Trophoblast cell (in vitro differentiated cells and primary cell): ENCODE measurements around the gene PRRX2.

Source experiments
- DNase-seq, 2 donors: peaks; one replicate each; pipeline ENCODE4 v3.0.0-alpha.2; 2016
- H2AFZ ChIP-seq: 2 replicates; pipeline ENCODE4 v1.6.1; 2013; ENCODE audit warnings: low read length, moderate library complexity, mild to moderate bottlenecking; ENCODE audit not compliant: insufficient read depth, poor library complexity
- H2AK5ac ChIP-seq: 2 replicates; pipeline ENCODE4 v1.6.1; 2013; ENCODE audit warnings: mild to moderate bottlenecking, low read length
- H2BK120ac ChIP-seq: 2 replicates; pipeline ENCODE4 v1.6.1; 2013; ENCODE audit warnings: low read length, mild to moderate bottlenecking, moderate library complexity; ENCODE audit not compliant: insufficient read depth, poor library complexity
- H2BK12ac ChIP-seq: 2 replicates; pipeline ENCODE4 v1.6.1; 2013; ENCODE audit warnings: mild to moderate bottlenecking, low read length, moderate library complexity
- H2BK5ac ChIP-seq: 2 replicates; pipeline ENCODE4 v1.6.1; 2013; ENCODE audit warnings: low read length, low read depth, moderate library complexity, mild to moderate bottlenecking; ENCODE audit not compliant: poor library complexity
- H3K14ac ChIP-seq: 2 replicates; pipeline ENCODE4 v1.6.1; 2013; ENCODE audit warnings: mild to moderate bottlenecking, low read length
- H3K18ac ChIP-seq: 2 replicates; pipeline ENCODE4 v1.6.1; 2013; ENCODE audit warnings: mild to moderate bottlenecking, low read length
- H3K23ac ChIP-seq: 2 replicates; pipeline ENCODE4 v1.6.1; 2013; ENCODE audit warnings: low read length
- H3K27ac ChIP-seq: 2 replicates; pipeline ENCODE4 v1.5.1; 2013; ENCODE audit warnings: low read depth, mild to moderate bottlenecking, inconsistent platforms, low read length, moderate library complexity
- H3K27me3 ChIP-seq: 2 replicates; pipeline ENCODE4 v1.6.1; 2013; ENCODE audit warnings: inconsistent platforms, mild to moderate bottlenecking, low read length, moderate library complexity; ENCODE audit not compliant: insufficient read depth
- H3K36me3 ChIP-seq, 2 experiments: 1 replicate in 1 of 2; 2 replicates in 1 of 2; pipeline ENCODE4 v1.6.1; 2013; ENCODE audit warnings: low read length in 2 of 2, mild to moderate bottlenecking in 2 of 2, moderate library complexity in 1 of 2; ENCODE audit not compliant: insufficient read depth in 2 of 2, control insufficient read depth in 1 of 2
- H3K4ac ChIP-seq: 2 replicates; pipeline ENCODE4 v1.6.1; 2013; ENCODE audit warnings: low read depth, mild to moderate bottlenecking, low read length, moderate library complexity
- H3K4me1 ChIP-seq, 2 experiments: 1 replicate in 1 of 2; 2 replicates in 1 of 2; pipeline ENCODE4 v1.6.1; 2013; ENCODE audit warnings: low read length in 2 of 2, mild to moderate bottlenecking in 2 of 2, moderate library complexity in 1 of 2; ENCODE audit not compliant: insufficient read depth in 2 of 2, control insufficient read depth in 1 of 2
- H3K4me2 ChIP-seq: 2 replicates; pipeline ENCODE4 v1.6.1; 2013; ENCODE audit warnings: inconsistent platforms, mild to moderate bottlenecking, low read length, moderate library complexity
- H3K4me3 ChIP-seq: 2 replicates; pipeline ENCODE4 v1.5.1; 2013; ENCODE audit warnings: mild to moderate bottlenecking, low read depth, low read length, inconsistent platforms
- H3K79me1 ChIP-seq: one replicate; pipeline ENCODE4 v1.6.1; 2013; ENCODE audit warnings: low read length
- H3K79me2 ChIP-seq: 2 replicates; pipeline ENCODE4 v1.6.1; 2013; ENCODE audit warnings: low read length, mild to moderate bottlenecking; ENCODE audit not compliant: control insufficient read depth, insufficient read depth, poor library complexity
- H3K9ac ChIP-seq: 2 replicates; pipeline ENCODE4 v1.6.1; 2013; ENCODE audit warnings: mild to moderate bottlenecking, low read length
- H3K9me3 ChIP-seq: 2 replicates; pipeline ENCODE4 v1.6.1; 2013; ENCODE audit warnings: low read depth, mild to moderate bottlenecking, control low read depth, inconsistent platforms, low read length; ENCODE audit not compliant: insufficient read depth
- H4K12ac ChIP-seq: 2 replicates; pipeline ENCODE4 v1.6.1; 2013; ENCODE audit warnings: low read depth, mild to moderate bottlenecking, low read length, moderate library complexity
- H4K8ac ChIP-seq: 2 replicates; pipeline ENCODE4 v1.6.1; 2013; ENCODE audit warnings: low read depth, mild to moderate bottlenecking, low read length, moderate library complexity
- H4K91ac ChIP-seq: one replicate; pipeline ENCODE4 v1.6.1; 2013; ENCODE audit warnings: low read depth, mild to moderate bottlenecking, low read length, moderate library complexity
- WGBS: extraction: QIAGEN DNeasy Blood & Tissue Kit; methylation state at CpG from one replicate; pipeline ENCODE4 v1.1.7; 2013; ENCODE audit warnings: missing lambda C conversion rate; ENCODE audit not compliant: insufficient read length, insufficient coverage; ENCODE audit errors: extremely low coverage; 5-methylcytosine and 5-hydroxymethylcytosine counted together

The PRRX2 gene

DNA sequence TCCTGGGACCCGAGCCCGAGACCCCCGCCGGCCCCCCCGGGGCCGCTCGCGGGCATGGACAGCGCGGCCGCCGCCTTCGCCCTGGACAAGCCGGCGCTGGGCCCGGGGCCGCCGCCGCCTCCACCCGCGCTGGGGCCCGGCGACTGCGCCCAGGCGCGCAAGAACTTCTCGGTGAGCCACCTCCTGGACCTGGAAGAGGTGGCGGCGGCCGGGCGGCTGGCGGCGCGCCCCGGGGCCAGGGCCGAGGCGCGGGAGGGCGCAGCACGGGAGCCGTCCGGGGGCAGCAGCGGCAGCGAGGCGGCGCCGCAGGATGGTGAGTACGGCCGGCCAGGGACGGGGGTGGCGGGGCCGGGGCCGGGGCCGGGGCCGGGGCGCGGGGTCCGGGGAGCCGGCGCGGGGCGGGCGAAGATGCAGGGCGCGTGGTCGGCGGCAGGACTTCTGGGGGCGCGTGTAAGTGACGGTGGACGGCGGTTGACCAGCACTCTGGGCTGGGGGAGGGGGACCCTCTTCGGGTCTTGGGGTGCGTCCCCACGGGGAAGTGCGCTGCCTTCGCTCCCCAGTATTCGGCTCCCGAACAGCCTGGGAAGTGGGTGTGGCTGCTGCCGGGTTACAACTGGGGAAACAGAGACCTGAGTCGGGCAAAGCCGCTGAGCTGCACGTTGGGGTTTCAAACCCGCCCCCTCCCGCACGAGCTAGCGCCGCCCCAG is 520 bp downstream of the PRRX2 start:
- H3K23ac ChIP-seq = no peak overlapping the region
- peak overlapping the region; percentile 31 for H3K4me3 ChIP-seq
- no peak overlapping the region for H2BK120ac ChIP-seq
- H4K91ac ChIP-seq = no peak overlapping the region
- no peak overlapping the region for H3K4ac ChIP-seq
- H2AFZ ChIP-seq = peak overlapping the region; percentile 70
- H3K9me3 ChIP-seq = no peaks in the 10 kb centered on the region
- H3K36me3 ChIP-seq = no peaks in the 10 kb centered on the region
- no peak overlapping the region for H4K8ac ChIP-seq
- peaks cover 16% of the 10 kb centered on the region for H3K27me3 ChIP-seq
- DNase-seq = no peak
- no peak overlapping the region for H3K14ac ChIP-seq
- peaks cover 3 to 7% of the 10 kb centered on the region in 2 experiments for H3K4me1 ChIP-seq
- no peak overlapping the region for H3K27ac ChIP-seq
- no peaks in the 10 kb centered on the region for H3K79me2 ChIP-seq
- no peak overlapping the region for H2BK12ac ChIP-seq
- H2AK5ac ChIP-seq = no peak overlapping the region
- H3K9ac ChIP-seq = no peak overlapping the region
- WGBS = no CpG with 5 or more reads among the region's 88 CpGs
- H4K12ac ChIP-seq = no peak overlapping the region
- no peaks in the 10 kb centered on the region for H3K79me1 ChIP-seq
- no peak overlapping the region for H3K18ac ChIP-seq
- no peak overlapping the region for H2BK5ac ChIP-seq
- peak overlapping the region; percentile 61 for H3K4me2 ChIP-seq

DNA sequence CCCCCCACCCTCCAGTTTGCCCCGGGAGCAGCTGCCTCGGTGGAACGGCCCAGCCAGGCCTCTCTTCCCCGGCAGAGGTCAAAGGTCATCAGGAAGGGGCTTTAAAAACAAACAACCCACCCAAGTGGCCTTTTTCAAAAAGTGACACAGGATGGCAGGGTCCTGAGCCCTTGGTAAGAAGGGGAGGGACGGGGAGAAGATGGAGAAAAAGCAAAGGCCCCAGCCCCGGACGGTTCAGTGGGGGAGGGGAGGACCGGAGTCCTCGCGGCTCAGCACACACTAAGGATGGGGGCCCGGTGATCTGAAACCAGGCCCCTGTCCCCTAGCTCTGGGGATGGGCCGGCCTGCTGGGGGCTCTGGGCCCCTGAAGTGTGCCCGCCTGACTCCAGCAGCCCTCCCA is 1.1 kb downstream of the PRRX2 start:
- H3K27ac ChIP-seq = no peak overlapping the region
- H3K4me2 ChIP-seq = no peak overlapping the region
- H4K91ac ChIP-seq = no peak overlapping the region
- no peaks in the 10 kb centered on the region for H3K36me3 ChIP-seq
- H3K9ac ChIP-seq = no peak overlapping the region
- no peak for DNase-seq
- H3K4me1 ChIP-seq = peaks cover 3 to 7% of the 10 kb centered on the region in 2 experiments
- H3K79me1 ChIP-seq = no peaks in the 10 kb centered on the region
- no peaks in the 10 kb centered on the region for H3K9me3 ChIP-seq
- H3K79me2 ChIP-seq = no peaks in the 10 kb centered on the region
- H2AFZ ChIP-seq = no peak overlapping the region
- H4K8ac ChIP-seq = no peak overlapping the region
- H2BK120ac ChIP-seq = no peak overlapping the region
- no CpG with 5 or more reads among the region's 13 CpGs for WGBS
- no peak overlapping the region for H4K12ac ChIP-seq
- no peak overlapping the region for H2AK5ac ChIP-seq
- H2BK5ac ChIP-seq = no peak overlapping the region
- no peak overlapping the region for H2BK12ac ChIP-seq
- H3K4me3 ChIP-seq = no peak overlapping the region
- H3K27me3 ChIP-seq = peaks cover 16% of the 10 kb centered on the region
- no peak overlapping the region for H3K4ac ChIP-seq
- no peak overlapping the region for H3K23ac ChIP-seq
- no peak overlapping the region for H3K14ac ChIP-seq
- H3K18ac ChIP-seq = no peak overlapping the region

DNA sequence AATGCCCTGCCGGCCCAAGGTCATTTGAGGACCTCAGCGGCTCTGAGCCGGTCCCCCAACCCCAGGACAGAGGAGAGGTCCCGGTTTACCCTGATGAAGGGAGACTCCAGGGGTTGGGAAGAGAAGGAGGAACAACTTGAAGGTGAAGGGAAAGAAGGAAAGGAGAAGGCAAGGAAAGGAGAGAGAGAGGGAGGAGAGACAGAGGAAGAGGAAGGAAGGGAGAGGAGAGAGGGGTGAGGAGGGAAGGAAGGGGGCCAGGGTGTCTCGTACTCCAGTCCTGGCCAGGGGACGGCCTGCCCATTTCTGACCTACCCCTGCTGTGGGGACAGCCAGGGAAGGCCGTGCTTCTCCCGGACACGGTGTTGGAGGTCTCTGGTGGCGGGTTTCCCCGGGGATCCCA is 1.9 kb downstream of the PRRX2 start:
- H3K4me1 ChIP-seq = peaks cover 3 to 7% of the 10 kb centered on the region in 2 experiments
- no peak overlapping the region for H2AFZ ChIP-seq
- DNase-seq = no peak
- H4K91ac ChIP-seq = no peak overlapping the region
- H3K79me2 ChIP-seq = no peaks in the 10 kb centered on the region
- H3K36me3 ChIP-seq = no peaks in the 10 kb centered on the region
- H3K9me3 ChIP-seq = no peaks in the 10 kb centered on the region
- no CpG with 5 or more reads among the region's 11 CpGs for WGBS
- H3K18ac ChIP-seq = no peak overlapping the region
- no peaks in the 10 kb centered on the region for H3K79me1 ChIP-seq
- H3K27ac ChIP-seq = no peak overlapping the region
- no peak overlapping the region for H3K4ac ChIP-seq
- H2BK12ac ChIP-seq = no peak overlapping the region
- H3K14ac ChIP-seq = no peak overlapping the region
- H2BK120ac ChIP-seq = no peak overlapping the region
- no peak overlapping the region for H3K23ac ChIP-seq
- H2AK5ac ChIP-seq = no peak overlapping the region
- peaks cover 16% of the 10 kb centered on the region for H3K27me3 ChIP-seq
- no peak overlapping the region for H4K12ac ChIP-seq
- no peak overlapping the region for H3K4me3 ChIP-seq
- H4K8ac ChIP-seq = no peak overlapping the region
- H2BK5ac ChIP-seq = no peak overlapping the region
- no peak overlapping the region for H3K9ac ChIP-seq
- no peak overlapping the region for H3K4me2 ChIP-seq

DNA sequence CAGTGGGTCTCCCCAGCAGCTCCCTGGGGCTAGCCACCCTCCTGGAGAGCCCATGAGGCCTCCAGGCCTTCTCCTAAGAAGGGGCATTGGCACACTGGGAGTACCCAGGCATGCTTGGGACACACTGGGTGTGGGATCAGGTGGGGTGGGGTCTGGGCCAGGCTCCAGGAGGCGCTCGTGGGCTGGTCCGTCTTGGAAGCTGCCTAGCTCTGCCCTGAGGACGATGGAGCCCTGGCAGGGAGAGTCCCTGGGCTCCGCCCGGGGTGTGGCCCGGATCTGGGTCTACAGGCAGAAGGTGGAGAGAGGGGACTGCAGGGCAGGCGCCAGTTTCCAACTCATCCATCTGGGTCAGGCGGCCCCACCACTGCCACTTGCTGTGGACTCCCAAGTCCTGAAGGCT is 2.4 kb downstream of the PRRX2 start:
- Histone ChIP-seq H2AFZ (no peak overlapping the region), H3K4me3 (no peak overlapping the region), H2BK5ac (no peak overlapping the region), H3K14ac (no peak overlapping the region), H3K9ac (no peak overlapping the region), H4K8ac (no peak overlapping the region), H3K18ac (no peak overlapping the region), H2AK5ac (no peak overlapping the region), H2BK120ac (no peak overlapping the region), H4K91ac (no peak overlapping the region), H3K9me3 (no peaks in the 10 kb centered on the region), H3K23ac (no peak overlapping the region), H3K79me2 (no peaks in the 10 kb centered on the region), H3K4ac (no peak overlapping the region), H3K4me2 (no peak overlapping the region), H2BK12ac (no peak overlapping the region), H3K36me3 (no peaks in the 10 kb centered on the region), H4K12ac (no peak overlapping the region), H3K4me1 (peaks cover 3 to 7% of the 10 kb centered on the region in 2 experiments), H3K27me3 (peaks cover 16% of the 10 kb centered on the region), H3K27ac (no peak overlapping the region), H3K79me1 (no peaks in the 10 kb centered on the region)
- no CpG with 5 or more reads among the region's 9 CpGs for WGBS
- no peak for DNase-seq
